ENCODE results near the gene PDE4B.

The PDE4B gene

DNA sequence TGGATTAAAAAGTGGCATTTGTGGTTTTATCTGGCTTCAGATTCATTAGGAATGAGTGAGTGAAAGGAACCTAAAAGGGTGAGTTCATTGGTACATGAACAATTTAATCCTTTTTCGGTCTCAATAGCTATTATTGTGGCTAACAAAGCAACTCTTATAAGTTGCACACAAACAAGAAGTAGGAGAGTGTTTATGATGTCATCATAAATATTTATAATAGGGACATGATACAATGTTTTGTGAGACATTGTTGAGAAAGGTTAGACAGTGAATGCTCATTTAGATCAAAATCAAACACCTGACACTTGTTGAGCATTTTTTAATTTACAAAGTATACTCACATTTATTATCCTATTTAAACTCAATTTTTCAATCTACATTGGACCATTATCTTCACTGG lies 363.4 kb downstream of the PDE4B start:
- H3K4me3 Mint-ChIP-seq = no peak overlapping the region
- peaks cover 36% of the 10 kb centered on the region for H3K27me3 Mint-ChIP-seq (ENCODE audit: low read depth)
- no peaks in the 10 kb centered on the region for H3K36me3 Mint-ChIP-seq (ENCODE audit: low read depth)
- H3K4me1 Mint-ChIP-seq (ENCODE audit: low read depth) = no peaks in the 10 kb centered on the region
- no peaks in the 10 kb centered on the region for H3K9me3 Mint-ChIP-seq
- no peak overlapping the region for H3K27ac Mint-ChIP-seq
- no peak for DNase-seq (ENCODE audit: low spot score)

DNA sequence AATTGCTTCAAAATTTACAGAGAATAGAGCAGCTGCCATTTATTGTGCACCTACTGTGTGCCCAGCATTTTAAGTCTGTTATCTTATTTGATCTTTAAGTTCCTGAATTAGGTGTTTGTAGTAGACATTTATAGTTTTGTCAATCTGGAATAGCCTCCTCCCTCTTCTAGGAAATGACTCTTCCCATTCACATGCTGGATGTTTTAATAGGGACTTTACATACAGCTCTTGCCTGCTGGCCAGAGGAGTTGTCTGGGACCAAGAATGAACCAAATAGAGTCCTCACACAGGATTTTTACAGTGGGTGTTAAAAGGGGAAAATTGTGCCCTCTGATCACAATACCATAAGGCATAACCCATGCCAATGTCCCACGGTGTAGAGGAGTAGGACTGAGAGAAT lies 367.1 kb downstream of the PDE4B start:
- no peak overlapping the region for H3K4me3 Mint-ChIP-seq
- no peaks in the 10 kb centered on the region for H3K4me1 Mint-ChIP-seq (ENCODE audit: low read depth)
- DNase-seq (ENCODE audit: low spot score) = no peak
- no peaks in the 10 kb centered on the region for H3K36me3 Mint-ChIP-seq (ENCODE audit: low read depth)
- no peak overlapping the region for H3K27ac Mint-ChIP-seq
- no peaks in the 10 kb centered on the region for H3K9me3 Mint-ChIP-seq
- peaks cover 13% of the 10 kb centered on the region for H3K27me3 Mint-ChIP-seq (ENCODE audit: low read depth)

DNA sequence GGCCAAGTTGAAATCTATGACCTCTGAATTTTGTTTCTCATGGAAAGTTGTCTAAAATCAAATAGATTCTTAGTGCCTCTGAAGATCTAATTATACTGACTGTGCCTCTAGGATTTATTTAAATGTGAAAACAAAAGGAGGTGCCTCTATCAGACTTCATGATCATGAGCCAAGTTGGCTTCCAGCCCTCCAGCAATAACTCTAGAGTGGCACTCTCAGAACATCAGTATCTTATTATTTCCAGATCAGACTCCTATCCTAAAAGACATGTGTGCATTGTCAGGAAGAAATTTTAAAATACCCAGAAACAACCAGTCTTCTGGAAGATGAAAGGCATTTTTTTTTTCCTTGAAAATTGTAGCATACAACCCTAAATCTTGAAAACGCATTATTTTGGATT lies 368.0 kb downstream of the PDE4B start:
- no peak overlapping the region for H3K4me3 Mint-ChIP-seq
- no peaks in the 10 kb centered on the region for H3K36me3 Mint-ChIP-seq (ENCODE audit: low read depth)
- no peaks in the 10 kb centered on the region for H3K4me1 Mint-ChIP-seq (ENCODE audit: low read depth)
- no peak for DNase-seq (ENCODE audit: low spot score)
- no peak overlapping the region for H3K27ac Mint-ChIP-seq
- H3K27me3 Mint-ChIP-seq (ENCODE audit: low read depth) = peaks cover 13% of the 10 kb centered on the region
- H3K9me3 Mint-ChIP-seq = no peaks in the 10 kb centered on the region

DNA sequence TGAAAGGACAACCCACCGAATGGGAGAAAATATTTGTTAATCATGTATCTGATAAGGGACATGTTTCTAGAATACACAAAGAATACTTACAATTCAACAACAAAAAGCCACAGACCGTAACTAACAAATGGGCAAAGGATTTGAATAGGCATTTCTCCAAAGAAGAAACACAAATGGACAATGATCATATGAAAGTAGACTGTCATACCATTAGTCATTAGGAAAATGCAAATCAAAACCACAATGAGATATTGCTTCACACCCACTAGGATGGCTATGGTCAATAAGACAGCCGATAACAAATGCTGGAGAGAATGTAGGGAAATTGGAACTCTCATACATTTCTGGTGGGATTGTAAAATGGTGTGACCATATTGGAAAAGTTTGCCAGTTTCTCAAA lies 374.1 kb downstream of the PDE4B start:
- no peak overlapping the region for H3K27ac Mint-ChIP-seq
- peaks cover 24% of the 10 kb centered on the region for H3K4me1 Mint-ChIP-seq (ENCODE audit: low read depth)
- H3K27me3 Mint-ChIP-seq (ENCODE audit: low read depth) = peaks cover 23% of the 10 kb centered on the region
- H3K36me3 Mint-ChIP-seq (ENCODE audit: low read depth) = no peaks in the 10 kb centered on the region
- DNase-seq (ENCODE audit: low spot score) = no peak
- no peak overlapping the region for H3K4me3 Mint-ChIP-seq
- no peaks in the 10 kb centered on the region for H3K9me3 Mint-ChIP-seq

DNA sequence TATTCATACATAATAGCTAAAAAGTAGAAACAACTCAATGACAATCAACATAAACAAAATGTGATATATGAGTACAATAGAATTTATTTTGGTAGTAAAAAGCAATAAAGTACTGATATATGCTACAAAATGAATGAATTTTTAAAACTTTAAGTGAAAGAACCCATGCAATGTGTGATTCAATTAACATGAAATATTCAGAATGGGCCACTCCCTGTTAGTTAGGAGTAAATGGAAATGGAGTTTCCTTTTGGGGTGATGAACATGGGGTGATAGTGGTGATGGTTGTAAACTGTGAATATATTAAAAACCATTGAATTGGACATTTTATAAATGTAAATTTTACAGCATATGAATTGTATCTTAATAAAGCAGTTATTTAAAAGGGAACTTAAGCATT lies 374.6 kb downstream of the PDE4B start:
- Mint-ChIP-seq H3K27me3 (ENCODE audit: low read depth) (peaks cover 26% of the 10 kb centered on the region), H3K4me3 (no peak overlapping the region), H3K4me1 (ENCODE audit: low read depth) (peaks cover 24% of the 10 kb centered on the region), H3K36me3 (ENCODE audit: low read depth) (no peaks in the 10 kb centered on the region), H3K9me3 (no peaks in the 10 kb centered on the region), H3K27ac (no peak overlapping the region)
- no peak for DNase-seq (ENCODE audit: low spot score)

DNA sequence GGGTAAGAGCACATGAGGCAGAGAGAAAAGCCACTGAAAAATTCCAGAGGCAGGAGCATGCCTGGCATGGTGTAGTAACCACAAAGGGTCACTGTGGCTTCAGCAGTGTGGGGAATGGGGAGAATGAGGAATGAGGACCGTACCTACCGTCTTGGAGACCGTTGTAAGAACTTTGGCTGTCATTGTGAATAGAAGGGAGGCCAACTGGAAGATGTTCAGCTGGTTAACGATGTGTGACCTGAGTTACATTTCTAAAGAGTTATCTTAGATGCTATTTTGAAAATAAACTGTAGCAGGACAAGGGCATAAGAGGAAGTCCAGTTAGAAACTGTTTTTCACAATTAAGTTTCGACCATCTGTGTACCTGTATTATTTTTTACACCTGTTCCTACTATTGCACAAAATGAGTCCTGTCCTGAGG lies 375.8 kb downstream of the PDE4B start:
- Mint-ChIP-seq H3K27ac (no peak overlapping the region), H3K27me3 (ENCODE audit: low read depth) (peaks cover 26% of the 10 kb centered on the region), H3K36me3 (ENCODE audit: low read depth) (no peaks in the 10 kb centered on the region), H3K4me3 (no peak overlapping the region), H3K9me3 (no peaks in the 10 kb centered on the region), H3K4me1 (ENCODE audit: low read depth) (peaks cover 24% of the 10 kb centered on the region)
- no peak for DNase-seq (ENCODE audit: low spot score)

DNA sequence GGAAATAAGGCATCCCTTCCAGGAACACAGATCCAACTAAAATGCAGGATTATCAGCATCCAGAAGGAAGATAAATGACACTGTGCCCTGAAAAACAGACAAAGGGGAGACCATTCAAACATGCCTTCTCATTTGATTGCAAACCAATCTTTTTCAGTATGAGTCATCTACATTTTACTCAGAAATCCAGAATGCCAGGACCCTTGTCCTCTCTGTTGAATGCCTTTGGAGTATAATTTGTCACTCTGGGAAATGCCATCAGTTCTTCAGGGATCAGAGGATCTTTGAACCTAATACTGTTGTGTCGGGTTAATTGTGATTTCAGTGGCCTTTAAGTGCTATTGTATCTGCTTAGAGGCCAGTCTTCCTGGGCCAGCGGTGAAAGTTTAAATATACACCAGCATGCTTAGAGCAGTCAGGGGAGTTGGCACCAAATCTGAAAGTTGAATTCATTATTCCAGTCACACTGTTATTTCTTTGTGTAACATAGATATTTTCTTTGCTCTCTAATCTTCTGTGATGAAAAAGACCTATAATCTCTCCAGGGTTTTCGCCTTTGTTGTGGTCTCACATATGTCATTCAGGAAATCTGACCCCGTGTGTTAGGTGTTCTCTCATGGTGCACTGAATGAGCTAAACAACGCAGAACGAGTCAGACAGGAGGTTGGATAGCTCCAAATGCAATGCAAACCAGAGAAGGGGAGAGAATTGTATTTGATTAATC lies 376.4 kb downstream of the PDE4B start:
- Mint-ChIP-seq H3K9me3 (no peaks in the 10 kb centered on the region), H3K27ac (no peak overlapping the region), H3K4me1 (ENCODE audit: low read depth) (peaks cover 24% of the 10 kb centered on the region), H3K27me3 (ENCODE audit: low read depth) (peaks cover 26% of the 10 kb centered on the region), H3K36me3 (ENCODE audit: low read depth) (no peaks in the 10 kb centered on the region), H3K4me3 (peak overlapping the region; percentile 14)
- DNase-seq (ENCODE audit: low spot score) = no peak

DNA sequence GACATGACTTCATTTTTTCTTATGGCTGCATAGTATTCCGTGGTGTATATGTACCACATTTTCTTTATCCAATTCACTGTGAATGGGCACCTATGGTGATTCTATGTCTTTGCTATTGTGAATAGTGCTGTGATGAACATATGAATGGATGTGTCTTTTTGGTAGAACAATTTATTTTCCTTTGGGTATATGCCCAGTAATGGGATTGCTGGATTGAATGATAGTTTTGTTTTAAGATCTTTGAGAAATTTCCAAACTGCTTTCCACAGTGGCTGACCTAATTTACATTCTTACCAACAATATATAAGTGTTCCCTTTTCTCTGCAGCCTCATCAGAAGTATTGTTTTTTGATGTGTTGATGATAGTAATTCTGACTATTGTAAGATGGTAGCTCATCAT lies 379.6 kb downstream of the PDE4B start:
- no peak overlapping the region for H3K4me3 Mint-ChIP-seq
- no peak for DNase-seq (ENCODE audit: low spot score)
- no peak overlapping the region for H3K27ac Mint-ChIP-seq
- H3K27me3 Mint-ChIP-seq (ENCODE audit: low read depth) = peaks cover 26% of the 10 kb centered on the region
- no peaks in the 10 kb centered on the region for H3K9me3 Mint-ChIP-seq
- H3K36me3 Mint-ChIP-seq (ENCODE audit: low read depth) = no peaks in the 10 kb centered on the region
- H3K4me1 Mint-ChIP-seq (ENCODE audit: low read depth) = peaks cover 28% of the 10 kb centered on the region

DNA sequence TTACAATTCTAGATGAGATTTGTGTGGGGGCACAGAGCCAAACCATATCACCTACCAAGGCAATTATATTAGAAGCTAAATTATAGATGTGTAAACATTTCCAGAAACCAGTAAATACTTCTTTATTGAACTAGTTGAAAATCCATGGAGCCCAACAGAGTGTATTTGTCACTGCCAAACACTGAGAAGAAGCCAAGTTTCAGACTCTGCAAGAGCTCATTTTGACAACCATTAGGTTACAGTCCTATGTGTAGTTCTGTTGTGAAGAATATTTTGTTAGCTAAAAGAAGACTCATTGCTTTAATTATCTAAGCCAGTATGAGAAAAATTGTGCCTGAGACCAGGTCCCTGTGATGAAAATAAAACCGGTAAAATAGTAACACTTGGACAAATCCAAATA lies 382.4 kb downstream of the PDE4B start:
- Mint-ChIP-seq H3K27me3 (ENCODE audit: low read depth) (peaks cover 15% of the 10 kb centered on the region), H3K27ac (no peak overlapping the region), H3K4me1 (ENCODE audit: low read depth) (peaks cover 7% of the 10 kb centered on the region), H3K9me3 (no peaks in the 10 kb centered on the region), H3K4me3 (no peak overlapping the region), H3K36me3 (ENCODE audit: low read depth) (no peaks in the 10 kb centered on the region)
- no peak for DNase-seq (ENCODE audit: low spot score)

DNA sequence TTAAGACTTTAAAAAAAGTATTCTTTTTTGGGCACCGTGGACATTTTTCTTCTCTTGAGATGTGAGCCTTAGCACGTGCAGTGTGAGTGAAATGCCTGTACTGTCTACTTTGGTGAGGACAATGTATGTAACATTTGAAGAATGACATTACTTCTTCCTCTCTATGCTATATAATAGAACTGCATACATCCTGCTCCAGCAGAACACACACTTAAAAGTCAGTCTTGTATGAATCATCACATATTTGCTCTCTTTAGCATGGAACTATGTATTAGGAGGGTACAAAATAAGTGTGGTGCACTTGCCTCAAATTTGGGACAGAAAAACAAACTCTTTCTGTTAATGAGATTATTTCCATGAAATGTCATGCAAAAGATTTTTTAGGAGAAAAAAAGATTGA lies 382.9 kb downstream of the PDE4B start:
- Mint-ChIP-seq H3K4me3 (no peak overlapping the region), H3K9me3 (no peaks in the 10 kb centered on the region), H3K27ac (no peak overlapping the region), H3K27me3 (ENCODE audit: low read depth) (peaks cover 13% of the 10 kb centered on the region), H3K4me1 (ENCODE audit: low read depth) (peaks cover 7% of the 10 kb centered on the region), H3K36me3 (ENCODE audit: low read depth) (no peaks in the 10 kb centered on the region)
- no peak for DNase-seq (ENCODE audit: low spot score)

DNA sequence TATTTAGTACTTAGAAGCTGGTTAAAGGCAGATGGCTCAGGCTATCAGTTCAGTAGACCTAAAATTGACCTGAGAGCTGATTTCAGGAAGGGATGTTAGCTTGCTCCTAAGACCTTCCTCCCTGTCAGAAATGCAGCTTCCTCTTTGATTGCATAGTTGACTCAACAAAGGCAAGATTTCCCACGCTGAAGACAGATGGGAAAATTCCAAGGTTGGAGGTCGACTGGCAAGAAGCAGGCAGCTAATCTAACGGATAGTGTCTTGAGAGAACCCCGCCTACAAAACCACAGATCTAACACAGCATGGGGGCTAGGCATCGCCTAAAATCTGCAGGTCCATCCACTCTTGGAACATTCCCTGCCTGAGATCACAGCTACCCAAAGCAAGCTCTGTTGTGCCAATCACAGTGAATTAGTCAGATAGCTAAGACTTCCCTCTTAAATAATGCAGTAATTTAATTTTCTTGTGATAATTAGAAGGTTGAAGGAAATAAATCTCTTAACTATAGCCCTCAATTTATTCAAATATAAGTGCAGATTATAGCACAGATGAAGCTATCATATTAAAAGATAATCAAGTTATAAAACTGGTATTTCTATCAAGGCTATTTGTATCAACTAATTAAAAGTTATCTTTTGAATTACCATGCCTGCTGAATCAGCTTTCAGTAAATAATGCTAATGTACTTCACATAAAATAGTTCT lies 383.5 kb downstream of the PDE4B start:
- no peak for DNase-seq (ENCODE audit: low spot score)
- H3K36me3 Mint-ChIP-seq (ENCODE audit: low read depth) = no peaks in the 10 kb centered on the region
- peaks cover 7% of the 10 kb centered on the region for H3K27me3 Mint-ChIP-seq (ENCODE audit: low read depth)
- H3K27ac Mint-ChIP-seq = no peak overlapping the region
- no peak overlapping the region for H3K4me3 Mint-ChIP-seq
- H3K9me3 Mint-ChIP-seq = no peaks in the 10 kb centered on the region
- peaks cover 8% of the 10 kb centered on the region for H3K4me1 Mint-ChIP-seq (ENCODE audit: low read depth)

DNA sequence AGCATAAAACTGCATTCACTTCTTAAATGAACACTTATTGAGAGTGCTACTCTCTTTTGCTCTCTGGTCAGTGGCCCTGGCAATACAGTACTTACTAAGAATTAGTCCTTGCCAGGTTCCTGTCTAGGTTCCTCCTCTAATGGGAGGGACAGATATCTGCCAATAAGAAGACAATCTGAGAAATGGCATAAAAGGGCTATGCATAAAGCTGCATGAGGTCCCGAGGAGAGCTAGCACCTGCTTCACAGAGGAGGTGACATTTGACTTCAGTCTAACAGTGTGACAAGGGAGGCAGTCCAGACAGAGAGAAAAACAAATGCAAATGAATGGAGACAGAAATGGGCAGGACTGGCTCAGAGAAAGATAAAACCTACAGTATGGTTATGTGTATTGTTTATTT lies 384.1 kb downstream of the PDE4B start:
- no peak for DNase-seq (ENCODE audit: low spot score)
- H3K36me3 Mint-ChIP-seq (ENCODE audit: low read depth) = peaks cover 2% of the 10 kb centered on the region
- H3K4me3 Mint-ChIP-seq = no peak overlapping the region
- peaks cover 13% of the 10 kb centered on the region for H3K4me1 Mint-ChIP-seq (ENCODE audit: low read depth)
- no peaks in the 10 kb centered on the region for H3K9me3 Mint-ChIP-seq
- H3K27ac Mint-ChIP-seq = no peak overlapping the region
- H3K27me3 Mint-ChIP-seq (ENCODE audit: low read depth) = peaks cover 7% of the 10 kb centered on the region

DNA sequence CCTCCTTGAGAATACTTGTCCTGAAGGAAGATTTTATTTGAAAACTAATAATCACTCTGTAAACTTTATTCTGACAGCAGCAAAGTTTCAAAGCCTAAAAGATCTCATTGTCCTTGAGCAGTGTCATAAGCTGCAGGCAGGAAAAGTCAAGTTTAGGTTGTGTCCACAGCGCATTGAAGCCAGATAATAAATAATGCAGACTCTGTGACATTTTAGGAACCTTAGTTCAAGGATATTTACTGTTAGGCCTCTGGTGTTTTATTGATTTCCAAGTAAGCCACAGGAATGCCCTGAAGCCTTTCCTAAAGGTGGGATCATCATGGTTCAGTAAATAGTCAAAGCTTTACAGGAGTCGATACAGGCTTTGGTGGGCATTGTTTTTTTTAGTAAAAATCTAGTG lies 384.8 kb downstream of the PDE4B start:
- H3K4me3 Mint-ChIP-seq = no peak overlapping the region
- DNase-seq (ENCODE audit: low spot score) = no peak
- no peak overlapping the region for H3K27ac Mint-ChIP-seq
- peaks cover 2% of the 10 kb centered on the region for H3K36me3 Mint-ChIP-seq (ENCODE audit: low read depth)
- H3K9me3 Mint-ChIP-seq = no peaks in the 10 kb centered on the region
- peaks cover 17% of the 10 kb centered on the region for H3K4me1 Mint-ChIP-seq (ENCODE audit: low read depth)
- H3K27me3 Mint-ChIP-seq (ENCODE audit: low read depth) = peaks cover 2% of the 10 kb centered on the region

DNA sequence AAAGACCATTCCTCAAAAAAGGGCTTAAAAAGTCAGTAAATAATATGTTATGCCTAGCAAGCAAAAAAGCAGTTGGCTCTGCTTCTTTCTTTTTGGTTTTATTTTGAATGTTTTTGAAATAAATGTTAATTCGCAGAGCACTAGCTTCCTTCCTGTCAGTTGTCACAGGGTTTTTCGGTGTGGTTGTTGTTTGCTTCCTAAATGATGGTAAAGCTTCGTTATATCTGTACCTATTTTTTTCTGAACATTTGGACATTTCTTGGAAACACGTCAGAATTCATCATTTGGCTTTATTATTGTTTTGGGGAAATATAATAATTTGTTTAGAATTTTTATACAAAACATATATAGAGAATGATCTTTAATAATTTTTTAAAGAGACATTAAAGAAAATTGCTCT lies 389.3 kb downstream of the PDE4B start:
- Mint-ChIP-seq H3K4me3 (peak overlapping the region; percentile 31), H3K27me3 (ENCODE audit: low read depth) (peaks cover 2% of the 10 kb centered on the region), H3K36me3 (ENCODE audit: low read depth) (peaks cover 2% of the 10 kb centered on the region), H3K9me3 (no peaks in the 10 kb centered on the region), H3K4me1 (ENCODE audit: low read depth) (peaks cover 25% of the 10 kb centered on the region), H3K27ac (no peak overlapping the region)
- no peak for DNase-seq (ENCODE audit: low spot score)

Data from T-helper 2 cell treated with Interferon-gamma antibody and Interleukin-4, amounts not matched to agents 5 μg/mL and 100 μg/mL, for 36 hours (primary cell).